Smooth muscle cell of the coronary artery (primary cell): ENCODE measurements around the gene APOA4. TPM values are rescaled to one million over a fixed set of nuclear protein-coding genes. Genes with fewer than 3 reads are reported as not detected.

Experiments
- total RNA-seq: library from RNA; depleted of rRNA; stranded (reverse); fragments of >200 nt; gene quantifications from 2 replicates; pipeline ENCODE4 v1.2.3, GENCODE V29; 2014; ENCODE audit warnings: low replicate concordance

Gene APOA4
- total RNA-seq, result not detected in 2 replicates

DNA sequence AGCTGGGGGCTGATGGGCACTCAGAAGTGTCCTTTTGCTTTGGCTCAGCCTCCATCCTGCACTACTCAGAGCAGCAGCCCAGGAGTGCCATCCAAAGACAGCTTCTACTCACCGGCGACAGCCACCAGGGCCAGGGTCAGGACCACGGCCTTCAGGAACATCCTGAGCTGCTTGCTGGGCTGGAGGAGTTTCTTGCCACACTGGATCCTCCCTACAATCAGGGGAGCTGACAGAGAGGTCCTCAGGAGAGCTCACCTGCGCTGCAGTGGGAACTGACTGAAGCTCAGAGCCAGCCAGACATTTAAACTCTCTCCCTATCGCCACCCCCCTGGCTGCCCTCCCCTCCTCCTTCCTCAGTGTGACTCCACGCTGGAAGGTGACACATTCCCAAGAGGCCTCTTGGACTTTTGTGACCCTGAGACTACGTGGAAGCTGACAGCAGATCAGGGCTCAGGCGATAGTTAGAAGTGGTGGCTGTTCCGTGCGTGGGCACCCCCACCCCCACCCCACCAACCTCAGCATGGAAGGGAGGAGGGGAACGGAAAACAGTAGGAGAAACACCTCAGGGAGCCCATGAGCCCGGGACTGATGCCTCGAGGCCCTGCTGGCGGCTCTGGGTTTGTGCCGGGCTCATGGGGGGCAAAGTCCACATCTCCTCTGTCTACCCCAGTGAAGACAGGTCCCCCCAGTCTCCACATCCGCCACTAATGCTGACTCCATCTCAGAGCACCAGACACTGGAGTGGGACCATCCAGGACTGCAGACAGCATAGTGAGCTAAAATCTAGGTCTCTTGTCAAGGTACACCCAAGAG lies at the start of gene APOA4:
APOA4 (minus strand) TSS at position 274 of the 813 bp plus-strand sequence; CDS start at position 161, 113 bp downstream.

DNA sequence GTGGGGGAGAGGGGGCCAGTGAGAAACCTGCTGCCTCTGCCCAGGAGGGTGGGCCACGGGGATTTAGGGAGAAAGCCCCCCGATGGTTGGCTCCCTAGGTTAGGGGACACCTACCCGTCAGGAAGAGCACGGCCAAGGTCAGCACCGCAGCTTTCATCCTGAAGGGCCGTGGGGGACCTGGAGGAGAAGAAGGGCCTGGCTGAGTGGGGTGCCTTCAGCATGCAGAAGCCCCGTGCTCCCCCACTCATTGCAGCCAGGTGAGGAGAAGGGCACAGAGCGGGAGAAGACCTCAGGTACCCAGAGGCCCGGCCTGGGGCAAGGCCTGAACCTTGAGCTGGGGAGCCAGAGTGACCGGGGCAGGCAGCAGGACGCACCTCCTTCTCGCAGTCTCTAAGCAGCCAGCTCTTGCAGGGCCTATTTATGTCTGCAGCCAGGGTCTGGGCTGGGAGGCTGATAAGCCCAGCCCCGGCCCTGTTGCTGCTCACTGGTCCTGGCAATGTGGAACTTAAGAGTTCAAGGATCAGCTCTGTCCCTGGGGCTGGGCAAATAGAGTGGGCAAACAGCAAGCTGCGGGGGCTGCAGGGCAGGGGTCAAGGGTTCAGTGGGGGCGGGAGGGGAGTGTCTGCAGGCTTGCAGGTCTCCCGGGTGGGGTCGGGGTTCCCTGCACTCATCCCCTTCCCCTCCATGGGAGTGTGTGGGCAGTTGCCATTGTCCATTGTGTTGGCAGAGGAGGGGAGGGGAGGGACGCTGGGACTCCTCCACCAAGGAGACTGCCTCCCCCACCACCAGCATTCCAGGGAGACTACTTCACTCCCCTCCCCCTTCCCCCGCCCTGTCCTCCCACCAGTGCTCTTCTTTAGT lies 14.4 kb upstream of the APOA4 start, which contains the start of gene APOA1:
APOA1 (minus strand) TSS at position 392 of the 861 bp plus-strand sequence; CDS start at position 157, 235 bp downstream.

GRCh38 chr11:116829525-116830183 lies 6.5 kb upstream of the APOA4 start, which contains the start of gene APOC3:
Gene APOC3 (plus strand): TSS chr11:116829907. CDS start chr11:116830583, 676 bp downstream.

GRCh38 chr11:116791813-116792143 lies 31.3 kb downstream of the APOA4 start, which contains the start of gene APOA5:
Gene APOA5 (minus strand): TSS chr11:116791879. CDS start chr11:116791860, 19 bp downstream.

GRCh38 chr11:116787786-116788486 lies 35.2 kb downstream of the APOA4 start, which contains the start of gene ZPR1:
Gene ZPR1 (minus strand): TSS chr11:116788023. CDS start chr11:116787990, 33 bp downstream.

GRCh38 chr11:116772443-116773202 lies 50.5 kb downstream of the APOA4 start, which contains the start of gene BUD13:
Gene BUD13 (minus strand): TSS chr11:116772987. CDS start chr11:116772964, 23 bp downstream.

Other genes with a start within 250 kb of the APOA4 start
- 9.0 and 13.2 TPM in 2 replicates for gene BUD13, start 50.3 kb downstream of the APOA4 start, total RNA-seq
- 22.5 and 53.5 TPM in 2 replicates for gene ZPR1, start 35.3 kb downstream of the APOA4 start, total RNA-seq
- not detected in 2 replicates for gene APOA5, start 31.4 kb downstream of the APOA4 start, total RNA-seq
- not detected in 2 replicates for gene APOC3, start 6.6 kb upstream of the APOA4 start, total RNA-seq
- 1.1 and 103 TPM in 2 replicates for gene APOA1, start 14.3 kb upstream of the APOA4 start, total RNA-seq